Measurements from ENCODE around the gene MACO1. TPM values are rescaled to one million over a fixed set of nuclear protein-coding genes. Genes with fewer than 3 reads are reported as not detected.

Gene MACO1
- total and polyA plus RNA-seq, 2 of the 8 experiments (the other 6 are each of a cell fraction or from before 2014, with no cell fraction given) = 3.5 to 15.1 TPM

DNA sequence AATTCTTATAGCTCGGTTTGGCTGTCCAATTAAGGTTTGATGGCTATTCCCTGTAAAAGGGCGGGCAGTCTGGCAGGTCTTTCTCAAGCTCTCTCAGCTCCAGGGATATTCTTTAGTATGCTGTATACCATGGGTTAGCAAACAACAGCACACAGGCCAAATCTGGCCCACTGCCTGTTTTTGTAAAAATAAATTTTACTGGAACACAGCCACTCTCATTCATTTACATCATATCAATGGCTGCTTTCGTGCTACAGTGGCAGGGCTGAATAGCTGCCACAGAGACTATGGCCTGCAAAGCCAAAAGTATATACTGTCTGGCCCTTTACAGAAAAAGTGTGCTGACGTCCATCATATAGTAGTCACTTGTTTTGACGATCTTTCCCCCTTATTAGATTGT, 32.0 kb downstream of the MACO1 start:
- 84% methylated on average over 5 of the region's 5 CpGs; no CpG with 5 or more reads in 1 of the 2 experiments for WGBS, 2 experiments (ENCODE audit: extremely low coverage in 1 of 2, insufficient coverage in 1 of 2, insufficient read length in 1 of 2, insufficient replicate concordance in 2 of 2, low coverage in 1 of 2, low lambda C conversion rate in 2 of 2, missing lambda C conversion rate in 1 of 2)
- Histone ChIP-seq H2BK120ac (replicated peaks; ENCODE audit: low read depth, low read length) (no peak overlapping the region), H4K5ac (ENCODE audit: insufficient read length, low read depth, low read length) (no peak overlapping the region), H3K9me3 (ENCODE audit: insufficient read depth in 2 of 2, low read depth in 1 of 2, low read length in 1 of 2) (no peaks in the 10 kb centered on the region), H3K27me3 (replicated peaks in 1 of 4; ENCODE audit: control insufficient read depth in 3 of 4, extremely low read depth in 1 of 4, insufficient read depth in 3 of 4, low read length in 3 of 4) (no peaks in the 10 kb centered on the region), H2BK5ac (ENCODE audit: low read depth, low read length) (no peak overlapping the region), H3K14ac (ENCODE audit: insufficient read length) (no peak overlapping the region), H3K79me2 (ENCODE audit: control insufficient read depth in 1 of 2, insufficient read depth in 2 of 2, low read length in 2 of 2) (no peaks in the 10 kb centered on the region), H3K4me1 (replicated peaks in 1 of 4; ENCODE audit: control insufficient read depth in 3 of 4, insufficient read depth in 4 of 4, low read length in 3 of 4) (no peaks in the 10 kb centered on the region), H3K18ac (ENCODE audit: extremely low read depth, low read length) (no peak overlapping the region), H3K79me1 (ENCODE audit: low read depth, low read length) (no peaks in the 10 kb centered on the region), H3K56ac (replicated peaks; ENCODE audit: insufficient read length, low read depth, low read length) (no peak overlapping the region), H3K4me3 (ENCODE audit: extremely low read depth in 1 of 4, insufficient read depth in 2 of 4, low read depth in 3 of 4, low read length in 4 of 4) (no peak overlapping the region), H2BK15ac (ENCODE audit: low read length) (no peak overlapping the region), H3K9ac (replicated peaks in 1 of 4; ENCODE audit: extremely low read depth in 1 of 4, low read depth in 3 of 4, low read length in 3 of 4) (no peak overlapping the region), H4K91ac (replicated peaks; ENCODE audit: insufficient read length, low read length) (no peak overlapping the region), H3K4ac (replicated peaks; ENCODE audit: insufficient read length, low read depth, low read length) (no peak overlapping the region), H2BK20ac (ENCODE audit: low read length) (no peak overlapping the region), H3K23ac (ENCODE audit: insufficient read length) (no peak overlapping the region), H3K23me2 (ENCODE audit: low read depth, low read length) (no peaks in the 10 kb centered on the region), H3K36me3 (ENCODE audit: control insufficient read depth in 2 of 4, insufficient read depth in 4 of 4, low read length in 3 of 4) (peaks cover 0 to 11% (median 5%) of the 10 kb centered on the region in 4 experiments; a peak in 4 of 8 replicates), H3K4me2 (ENCODE audit: insufficient read depth in 1 of 2, low read depth in 2 of 2, low read length in 2 of 2) (no peak overlapping the region), H4K8ac (ENCODE audit: extremely low read depth, insufficient read depth, low read length) (no peak overlapping the region), H4K20me1 (replicated peaks in 1 of 2; ENCODE audit: control insufficient read depth in 1 of 2, insufficient read depth in 2 of 2, low read length in 2 of 2) (peaks cover 0 to 5% of the 10 kb centered on the region in 2 experiments), H2BK12ac (ENCODE audit: low read depth, low read length) (no peak overlapping the region), H3K27ac (ENCODE audit: low read depth, low read length) (no peak overlapping the region), H2AK5ac (ENCODE audit: low read depth, low read length) (no peak overlapping the region), H2AFZ (ENCODE audit: low read length) (no peak overlapping the region)
- FAIRE-seq = no peak
- ChIA-PET POLR2A (ENCODE audit: partially characterized antibody) (interaction anchor here (0.6 to 1.4 kb wide), 3 partner anchors 10 to 32 kb away, joined by 3 read pairs; partner anchors contain the start of gene MACO1), CTCF (ENCODE audit: partially characterized antibody) (interaction anchor here (0.7 to 1.2 kb wide), 5 partner anchors 24 to 348 kb away, joined by 3 read pairs; no protein-coding TSS in a partner anchor)
- TF ChIP-seq TEAD4 (IDR thresholded peaks at IDR 0.05; ENCODE audit: low read depth, low read length) = no peak
- TF ChIP-seq MAFK (IDR thresholded peaks at IDR 0.05; ENCODE audit: low read depth, low read length) = no peak
- no peak for TF ChIP-seq RAD21 (IDR thresholded peaks at IDR 0.05 in 1 of 2, conservative IDR thresholded peaks at IDR 0.05 in 1 of 2; ENCODE audit: low read depth in 2 of 2, low read length in 2 of 2)
- TF ChIP-seq, protein P1, sequence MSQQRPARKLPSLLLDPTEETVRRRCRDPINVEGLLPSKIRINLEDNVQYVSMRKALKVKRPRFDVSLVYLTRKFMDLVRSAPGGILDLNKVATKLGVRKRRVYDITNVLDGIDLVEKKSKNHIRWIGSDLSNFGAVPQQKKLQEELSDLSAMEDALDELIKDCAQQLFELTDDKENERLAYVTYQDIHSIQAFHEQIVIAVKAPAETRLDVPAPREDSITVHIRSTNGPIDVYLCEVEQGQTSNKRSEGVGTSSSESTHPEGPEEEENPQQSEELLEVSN (IDR thresholded peaks at IDR 0.05) = no peak
- TF ChIP-seq SP2 (IDR thresholded peaks at IDR 0.05; ENCODE audit: low read length) = no peak
- TF ChIP-seq NANOG (IDR thresholded peaks at IDR 0.05; ENCODE audit: insufficient read depth, low read depth, low read length, poor library complexity, severe bottlenecking) = no peak
- TF ChIP-seq KDM4A (IDR thresholded peaks at IDR 0.05; ENCODE audit: low read depth, low read length, severe bottlenecking) = no peak
- TF ChIP-seq CBX8 (IDR thresholded peaks at IDR 0.05; ENCODE audit: borderline replicate concordance, low read depth, low read length) = no peak
- no peak for TF ChIP-seq SRF (IDR thresholded peaks at IDR 0.05; ENCODE audit: low read depth, low read length)
- TF ChIP-seq JUN (IDR thresholded peaks at IDR 0.05; ENCODE audit: low read depth, low read length) = no peak
- no peak for TF ChIP-seq HDAC6 (IDR thresholded peaks at IDR 0.05; ENCODE audit: low read depth, low read length)
- no peak for DNase-seq (ENCODE audit: low read depth in 1 of 2, low spot score in 2 of 2)
